ENCODE data around the gene FRMD4A. TPM values are rescaled to one million over a fixed set of nuclear protein-coding genes. Genes with fewer than 3 reads are reported as not detected.

FRMD4A gene
- total and polyA plus RNA-seq, 3 donors from 2014 or later = 15.0 to 20.8 (median 18.7) TPM

GRCh38 chr10:13970236-13970956, 360.3 kb downstream of the FRMD4A start:
- DNase-seq = no peak
- Histone ChIP-seq H3K9me3 (no peaks in the 10 kb centered on the region), H3K4me3 (no peak overlapping the region), H3K27ac (no peak overlapping the region), H3K4me1 (no peaks in the 10 kb centered on the region), H3K27me3 (no peaks in the 10 kb centered on the region), H3K36me3 (ENCODE audit: low read depth, missing control alignments) (no peaks in the 10 kb centered on the region)
- no peak for TF ChIP-seq POLR2A (IDR thresholded peaks at IDR 0.05)
- TF ChIP-seq CTCF (IDR thresholded peaks at IDR 0.05) = no peak
- intact Hi-C loops (cut with DNase I; ENCODE audit: low total_unique reads) = no loop called here
- 53 to 69% methylated on average over 18 of the region's 18 CpGs for WGBS, 2 donors

GRCh38 chr10:13969792-13970140, 361.0 kb downstream of the FRMD4A start:
- no peaks in the 10 kb centered on the region for H3K4me1 ChIP-seq

GRCh38 chr10:13969118-13969791, 361.5 kb downstream of the FRMD4A start:
- no peak overlapping the region for H3K27ac ChIP-seq
- H3K9me3 ChIP-seq = no peaks in the 10 kb centered on the region
- DNase-seq = no peak
- no peak for TF ChIP-seq POLR2A (IDR thresholded peaks at IDR 0.05)
- TF ChIP-seq CTCF (IDR thresholded peaks at IDR 0.05) = no peak
- H3K36me3 ChIP-seq (ENCODE audit: low read depth, missing control alignments) = no peaks in the 10 kb centered on the region
- intact Hi-C loops (cut with DNase I; ENCODE audit: low total_unique reads) = no loop called here
- H3K4me1 ChIP-seq = no peaks in the 10 kb centered on the region
- no peak overlapping the region for H3K4me3 ChIP-seq
- 97 to 100% methylated on average over 9 to 12 of the region's 12 CpGs for WGBS, 2 donors
- no peaks in the 10 kb centered on the region for H3K27me3 ChIP-seq

More at GRCh38 chr10:13969792-13970140, 361.0 kb downstream of the FRMD4A start:
- intact Hi-C loops (cut with DNase I; ENCODE audit: low total_unique reads) = no loop called here
- no peaks in the 10 kb centered on the region for H3K9me3 ChIP-seq
- TF ChIP-seq POLR2A (IDR thresholded peaks at IDR 0.05) (no peak), CTCF (IDR thresholded peaks at IDR 0.05) (no peak)
- no peak overlapping the region for H3K27ac ChIP-seq
- 73 to 88% methylated on average over 3 of the region's 3 CpGs for WGBS, 2 donors
- no peak overlapping the region for H3K4me3 ChIP-seq
- no peaks in the 10 kb centered on the region for H3K27me3 ChIP-seq
- H3K36me3 ChIP-seq (ENCODE audit: low read depth, missing control alignments) = no peaks in the 10 kb centered on the region
- no peak for DNase-seq

GRCh38 chr10:13961853-13962252, 368.9 kb downstream of the FRMD4A start:
- TF ChIP-seq CTCF (IDR thresholded peaks at IDR 0.05) = no peak
- no peak for TF ChIP-seq POLR2A (IDR thresholded peaks at IDR 0.05)
- no peaks in the 10 kb centered on the region for H3K27me3 ChIP-seq
- no peak overlapping the region for H3K4me3 ChIP-seq
- no peak overlapping the region for H3K27ac ChIP-seq
- WGBS, 2 donors = 78 to 92% methylated on average over 3 of the region's 3 CpGs
- DNase-seq = no peak
- H3K4me1 ChIP-seq = no peaks in the 10 kb centered on the region
- H3K9me3 ChIP-seq = no peaks in the 10 kb centered on the region
- intact Hi-C loops (cut with DNase I; ENCODE audit: low total_unique reads) = no loop called here
- no peaks in the 10 kb centered on the region for H3K36me3 ChIP-seq (ENCODE audit: low read depth, missing control alignments)

Measured in testis (tissue), 3 donors.